Natural killer cell (primary cell): ENCODE measurements around the gene NCLN. TPM values are rescaled to one million over a fixed set of nuclear protein-coding genes. Genes with fewer than 3 reads are reported as not detected.

ENCODE experiments used
- ATAC-seq, 3 donors: fragments of 150-1000 bp in 2 of 3; fragments of 200-7000 bp in 1 of 3; cut with Tn5 transposase; 1 replicate in 1 of 3; 2 replicates in 2 of 3; pipeline ENCODE4 v1.10.0; 2021; ENCODE audit warnings: mild to moderate bottlenecking in 2 of 3, moderate library complexity in 2 of 3
- DNase-seq, 2 donors: peaks; one replicate each; pipeline versions ENCODE4 v3.0.0 to v3.0.0-alpha.2; 2013 to 2021; ENCODE audit warnings: mixed read lengths in 1 of 2
- H3K27ac ChIP-seq: one replicate; pipeline ENCODE4 v1.5.1; 2013; ENCODE audit warnings: mild to moderate bottlenecking, low read length
- H3K27me3 ChIP-seq: one replicate; pipeline ENCODE4 v1.6.1; 2013; ENCODE audit warnings: low read length; ENCODE audit not compliant: control insufficient read depth, insufficient read depth
- H3K36me3 ChIP-seq: one replicate; pipeline ENCODE4 v1.6.1; 2013; ENCODE audit warnings: low read length; ENCODE audit not compliant: control insufficient read depth, insufficient read depth
- H3K4me1 ChIP-seq: one replicate; pipeline ENCODE4 v1.6.1; 2013; ENCODE audit warnings: low read length; ENCODE audit not compliant: control insufficient read depth, insufficient read depth
- H3K4me3 ChIP-seq: one replicate; pipeline ENCODE4 v1.5.1; 2013; ENCODE audit warnings: low read length
- H3K9me3 ChIP-seq: one replicate; pipeline ENCODE4 v1.6.1; 2013; ENCODE audit warnings: low read length; ENCODE audit not compliant: control insufficient read depth, insufficient read depth
- H3K27ac Mint-ChIP-seq, 2 donors: one replicate each; pipeline ENCODE4 v1.8.0; 2022; ENCODE audit warnings: mild to moderate bottlenecking in 2 of 2, mixed read lengths in 2 of 2, moderate library complexity in 1 of 2
- H3K27me3 Mint-ChIP-seq, 2 donors: one replicate each; pipeline ENCODE4 v1.8.0; 2022; ENCODE audit warnings: low read depth in 2 of 2, mixed read lengths in 2 of 2
- H3K36me3 Mint-ChIP-seq: one replicate; pipeline ENCODE4 v1.8.0; 2022; ENCODE audit warnings: mixed read lengths
- H3K4me1 Mint-ChIP-seq, 2 donors: one replicate each; pipeline ENCODE4 v1.8.0; 2022; ENCODE audit warnings: mixed read lengths in 2 of 2
- H3K4me3 Mint-ChIP-seq: one replicate; pipeline ENCODE4 v1.8.0; 2022; ENCODE audit warnings: mild to moderate bottlenecking, moderate library complexity, mixed read lengths
- H3K9me3 Mint-ChIP-seq, 2 donors: one replicate each; pipeline ENCODE4 v1.8.0; 2022; ENCODE audit warnings: mixed read lengths in 2 of 2
- CTCF ChIP-seq: fragments of 200-600 bp; IDR thresholded peaks from one replicate; pipeline ENCODE4 v1.8.0; 2022; ENCODE audit warnings: antibody characterized with exemption
- WGBS: methylation state at CpG from one replicate; pipeline ENCODE4 v1.1.7; 2013; ENCODE audit warnings: missing lambda C conversion rate; ENCODE audit not compliant: insufficient coverage; 5-methylcytosine and 5-hydroxymethylcytosine counted together
- intact Hi-C: fragments of 100-400 bp; cut with micrococcal nuclease; formaldehyde crosslinking; loops from one replicate; pipeline ENCODE4 v1.14.2; 2022
- total RNA-seq, 4 donors: library from RNA; stranded (reverse); fragments of 120-200 nt in 1 of 4; gene quantifications; one replicate each; pipeline versions ENCODE4 v1.2.3 to v1.2.4, GENCODE V29; 2013 to 2022

The NCLN gene
- total RNA-seq, 3 donors from 2014 or later (not counting 1 experiment from before 2014, with no cell fraction given), result 39.6 to 61.4 (median 49.0) TPM

GRCh38 chr19:3178973-3179738, 6.6 kb upstream of the NCLN start:
- Histone ChIP-seq H3K27me3 (no peaks in the 10 kb centered on the region), H3K27ac (peak overlapping the region; percentile 82), H3K4me3 (peak overlapping the region; percentile 76), H3K36me3 (peaks cover 18% of the 10 kb centered on the region), H3K9me3 (no peaks in the 10 kb centered on the region), H3K4me1 (peaks cover 64% of the 10 kb centered on the region)
- Mint-ChIP-seq H3K9me3 (no peaks in the 10 kb centered on the region), H3K27ac (peak overlapping the region; percentile 90 to 96), H3K27me3 (no peaks in the 10 kb centered on the region), H3K4me3 (peak overlapping the region; percentile 95), H3K36me3 (no peaks in the 10 kb centered on the region), H3K4me1 (peaks cover 32 to 51% of the 10 kb centered on the region in 2 donors)
- intact Hi-C loops, result loop anchor here (5.0 kb wide), 1 partner anchor 47 kb away; no protein-coding TSS in a partner anchor
- TF ChIP-seq CTCF, result no peak
- DNase-seq (peak; percentile 30 to 54), ATAC-seq (peak; percentile 11 to 41 (median 25))
- WGBS, result under 1% methylated on average over 52 of the region's 52 CpGs

GRCh38 chr19:3179739-3180293, 5.9 kb upstream of the NCLN start:
- H3K36me3 Mint-ChIP-seq, result no peaks in the 10 kb centered on the region
- under 1% methylated on average over 31 of the region's 31 CpGs for WGBS
- Histone ChIP-seq H3K9me3 (no peaks in the 10 kb centered on the region), H3K27ac (peak overlapping the region; percentile 82), H3K27me3 (no peaks in the 10 kb centered on the region), H3K36me3 (peaks cover 23% of the 10 kb centered on the region), H3K4me1 (peaks cover 70% of the 10 kb centered on the region), H3K4me3 (peak overlapping the region; percentile 76)
- peak overlapping the region; percentile 90 to 96 for H3K27ac Mint-ChIP-seq
- ATAC-seq (peak; percentile 4 to 34 (median 30)), DNase-seq (peak; percentile 33 to 55)
- peak overlapping the region; percentile 95 for H3K4me3 Mint-ChIP-seq
- H3K9me3 Mint-ChIP-seq, result no peaks in the 10 kb centered on the region
- intact Hi-C loops, result loop anchor here (5.0 to 10.0 kb wide), 3 partner anchors 48 to 255 kb away; no protein-coding TSS in a partner anchor
- H3K27me3 Mint-ChIP-seq, result no peaks in the 10 kb centered on the region
- peaks cover 39 to 58% of the 10 kb centered on the region in 2 donors for H3K4me1 Mint-ChIP-seq
- TF ChIP-seq CTCF, result no peak

GRCh38 chr19:3183721-3184641, 1.7 kb upstream of the NCLN start:
- Mint-ChIP-seq H3K36me3 (no peaks in the 10 kb centered on the region), H3K27ac (peak overlapping the region; percentile 68 to 93), H3K27me3 (no peaks in the 10 kb centered on the region), H3K4me1 (peaks cover 48 to 75% of the 10 kb centered on the region in 2 donors), H3K9me3 (no peaks in the 10 kb centered on the region), H3K4me3 (peak overlapping the region; percentile 65)
- peaks cover 24% of the 10 kb centered on the region for H3K36me3 ChIP-seq
- no peaks in the 10 kb centered on the region for H3K9me3 ChIP-seq
- no peaks in the 10 kb centered on the region for H3K27me3 ChIP-seq
- no peak overlapping the region for H3K4me3 ChIP-seq
- no peak for TF ChIP-seq CTCF
- ATAC-seq (no peak), DNase-seq (no peak)
- WGBS, result 86% methylated on average over 13 of the region's 13 CpGs
- intact Hi-C loops, result loop anchor here (10.0 kb wide), 2 partner anchors 229 to 251 kb away; no protein-coding TSS in a partner anchor
- H3K27ac ChIP-seq, result peak overlapping the region; percentile 2
- peaks cover 76% of the 10 kb centered on the region for H3K4me1 ChIP-seq
